ENCODE data around the gene TUBB6.

TUBB6 gene

DNA sequence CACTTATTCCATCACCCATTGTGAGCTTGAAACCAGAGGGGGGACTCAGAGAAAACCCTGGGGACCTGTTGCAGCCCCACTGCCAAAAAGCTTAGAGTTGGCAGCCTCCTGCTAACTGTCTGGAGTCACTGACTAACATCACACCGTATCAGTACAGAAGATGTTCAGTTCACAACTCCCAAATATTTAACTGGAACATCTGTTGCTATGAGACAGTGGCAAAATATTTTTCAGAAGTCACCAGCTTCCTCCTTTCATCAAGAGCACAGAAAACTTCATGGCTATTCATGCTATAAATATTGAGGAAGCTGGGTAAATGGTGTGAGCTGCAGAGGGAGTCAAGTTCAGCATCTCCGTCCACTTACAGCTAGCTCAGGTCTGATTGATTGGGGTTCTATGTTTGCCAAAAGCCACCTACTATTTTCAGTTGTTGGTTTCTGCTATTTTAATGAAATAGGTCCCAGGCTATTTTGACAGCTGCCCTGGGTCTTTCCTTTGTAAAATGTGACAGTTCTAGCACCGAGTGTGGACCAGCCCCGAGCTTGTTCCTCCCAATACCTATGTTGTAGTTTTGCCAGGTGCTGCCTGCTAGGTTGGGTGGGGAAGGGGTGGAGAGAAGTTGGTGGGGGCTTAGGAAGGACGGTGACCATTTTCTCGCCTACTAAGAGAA lies 9.8 kb downstream of the TUBB6 start:
- H3K4me2 ChIP-seq (ENCODE audit: low read length): no peak overlapping the region
- H2AFZ ChIP-seq (ENCODE audit: low read length): no peak overlapping the region
- no peaks in the 10 kb centered on the region for H3K4me1 ChIP-seq (ENCODE audit: insufficient read depth, low read length, severe bottlenecking)
- H3K27me3 ChIP-seq (ENCODE audit: insufficient read depth, low read length): peaks cover 10% of the 10 kb centered on the region; the same call in 1 of the 2 replicates
- no peaks in the 10 kb centered on the region for H3K36me3 ChIP-seq (ENCODE audit: insufficient read depth, low read length)
- no peak overlapping the region for H3K4me3 ChIP-seq (ENCODE audit: low read depth, low read length, poor library complexity, severe bottlenecking)
- no peak overlapping the region for H3K9ac ChIP-seq (ENCODE audit: low read length)
- H3K27ac ChIP-seq (ENCODE audit: low read depth, low read length, poor library complexity, severe bottlenecking): no peak overlapping the region
- no peak for TF ChIP-seq EZH2 (IDR thresholded peaks at IDR 0.05; ENCODE audit: borderline replicate concordance, low read length)
- TF ChIP-seq, protein P1, sequence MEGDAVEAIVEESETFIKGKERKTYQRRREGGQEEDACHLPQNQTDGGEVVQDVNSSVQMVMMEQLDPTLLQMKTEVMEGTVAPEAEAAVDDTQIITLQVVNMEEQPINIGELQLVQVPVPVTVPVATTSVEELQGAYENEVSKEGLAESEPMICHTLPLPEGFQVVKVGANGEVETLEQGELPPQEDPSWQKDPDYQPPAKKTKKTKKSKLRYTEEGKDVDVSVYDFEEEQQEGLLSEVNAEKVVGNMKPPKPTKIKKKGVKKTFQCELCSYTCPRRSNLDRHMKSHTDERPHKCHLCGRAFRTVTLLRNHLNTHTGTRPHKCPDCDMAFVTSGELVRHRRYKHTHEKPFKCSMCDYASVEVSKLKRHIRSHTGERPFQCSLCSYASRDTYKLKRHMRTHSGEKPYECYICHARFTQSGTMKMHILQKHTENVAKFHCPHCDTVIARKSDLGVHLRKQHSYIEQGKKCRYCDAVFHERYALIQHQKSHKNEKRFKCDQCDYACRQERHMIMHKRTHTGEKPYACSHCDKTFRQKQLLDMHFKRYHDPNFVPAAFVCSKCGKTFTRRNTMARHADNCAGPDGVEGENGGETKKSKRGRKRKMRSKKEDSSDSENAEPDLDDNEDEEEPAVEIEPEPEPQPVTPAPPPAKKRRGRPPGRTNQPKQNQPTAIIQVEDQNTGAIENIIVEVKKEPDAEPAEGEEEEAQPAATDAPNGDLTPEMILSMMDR (IDR thresholded peaks at IDR 0.05; ENCODE audit: low read length): no peak
- H3F3A ChIP-seq (ENCODE audit: insufficient read depth, low read length): no peaks in the 10 kb centered on the region
- no peaks in the 10 kb centered on the region for H3K79me2 ChIP-seq (ENCODE audit: insufficient read depth, low read length)
- no peaks in the 10 kb centered on the region for H4K20me1 ChIP-seq (ENCODE audit: insufficient read depth, low read length)
- no peaks in the 10 kb centered on the region for H3K9me2 ChIP-seq (ENCODE audit: low read depth, low read length)
- H3K9me3 ChIP-seq (ENCODE audit: low read length): no peaks in the 10 kb centered on the region

DNA sequence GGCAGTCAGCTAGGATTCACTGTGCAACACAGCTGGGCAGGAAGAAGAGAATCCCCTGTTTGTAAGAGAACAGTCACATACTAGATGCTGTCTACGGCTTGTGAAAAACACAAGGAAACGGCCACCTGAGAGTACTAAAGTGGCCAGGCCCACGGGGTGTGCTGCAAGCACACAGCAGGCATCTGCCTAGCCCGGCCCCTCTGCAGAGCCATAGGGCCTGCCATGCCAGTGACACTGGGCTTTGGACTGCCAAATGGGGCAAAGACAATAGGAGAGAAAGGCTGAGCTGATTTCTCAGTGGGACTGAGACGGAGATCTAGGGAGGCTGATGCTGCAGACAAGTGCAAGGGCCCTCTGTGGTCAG lies 10.3 kb downstream of the TUBB6 start:
- no peaks in the 10 kb centered on the region for H3K4me1 ChIP-seq (ENCODE audit: insufficient read depth, low read length, severe bottlenecking)
- no peaks in the 10 kb centered on the region for H3K36me3 ChIP-seq (ENCODE audit: insufficient read depth, low read length)
- no peaks in the 10 kb centered on the region for H3K79me2 ChIP-seq (ENCODE audit: insufficient read depth, low read length)
- no peaks in the 10 kb centered on the region for H3F3A ChIP-seq (ENCODE audit: insufficient read depth, low read length)
- H3K27me3 ChIP-seq (ENCODE audit: insufficient read depth, low read length): peaks cover 7% of the 10 kb centered on the region; the same call in 1 of the 2 replicates
- H4K20me1 ChIP-seq (ENCODE audit: insufficient read depth, low read length): no peaks in the 10 kb centered on the region
- H2AFZ ChIP-seq (ENCODE audit: low read length): no peak overlapping the region
- H3K9me2 ChIP-seq (ENCODE audit: low read depth, low read length): no peaks in the 10 kb centered on the region
- no peaks in the 10 kb centered on the region for H3K9me3 ChIP-seq (ENCODE audit: low read length)
- no peak overlapping the region for H3K4me2 ChIP-seq (ENCODE audit: low read length)
- no peak overlapping the region for H3K4me3 ChIP-seq (ENCODE audit: low read depth, low read length, poor library complexity, severe bottlenecking)
- no peak overlapping the region for H3K9ac ChIP-seq (ENCODE audit: low read length)
- H3K27ac ChIP-seq (ENCODE audit: low read depth, low read length, poor library complexity, severe bottlenecking): no peak overlapping the region
- no peak for TF ChIP-seq EZH2 (IDR thresholded peaks at IDR 0.05; ENCODE audit: borderline replicate concordance, low read length)
- TF ChIP-seq, protein P1 (IDR thresholded peaks at IDR 0.05; ENCODE audit: low read length): no peak

DNA sequence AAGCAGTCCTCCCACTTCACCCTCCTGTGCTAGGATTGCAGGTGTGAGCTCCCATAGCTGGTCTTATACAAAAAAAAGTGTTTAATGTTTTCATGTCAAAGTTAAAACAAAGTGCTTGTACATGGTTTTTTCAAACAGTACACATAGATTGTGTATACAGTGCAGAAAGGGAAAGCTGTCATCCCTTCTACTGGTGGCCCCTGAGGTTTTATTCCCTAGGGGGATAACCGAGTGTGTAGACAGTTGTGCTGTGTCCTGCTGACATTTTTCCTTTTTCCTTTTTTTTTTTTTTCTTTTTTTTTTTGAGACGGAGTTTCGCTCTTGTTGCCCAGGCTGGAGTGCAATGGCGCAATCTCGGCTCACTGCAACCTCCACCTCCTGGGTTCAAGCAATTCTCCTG lies 10.8 kb downstream of the TUBB6 start:
- no peaks in the 10 kb centered on the region for H3F3A ChIP-seq (ENCODE audit: insufficient read depth, low read length)
- H3K9me3 ChIP-seq (ENCODE audit: low read length): no peaks in the 10 kb centered on the region
- no peak for TF ChIP-seq EZH2 (IDR thresholded peaks at IDR 0.05; ENCODE audit: borderline replicate concordance, low read length)
- TF ChIP-seq, protein P1 (IDR thresholded peaks at IDR 0.05; ENCODE audit: low read length): no peak
- no peaks in the 10 kb centered on the region for H3K4me1 ChIP-seq (ENCODE audit: insufficient read depth, low read length, severe bottlenecking)
- peaks cover 2% of the 10 kb centered on the region; the same call in 1 of the 2 replicates for H3K27me3 ChIP-seq (ENCODE audit: insufficient read depth, low read length)
- no peak overlapping the region for H2AFZ ChIP-seq (ENCODE audit: low read length)
- no peak overlapping the region for H3K9ac ChIP-seq (ENCODE audit: low read length)
- H3K36me3 ChIP-seq (ENCODE audit: insufficient read depth, low read length): no peaks in the 10 kb centered on the region
- H4K20me1 ChIP-seq (ENCODE audit: insufficient read depth, low read length): no peaks in the 10 kb centered on the region
- H3K4me3 ChIP-seq (ENCODE audit: low read depth, low read length, poor library complexity, severe bottlenecking): no peak overlapping the region
- H3K27ac ChIP-seq (ENCODE audit: low read depth, low read length, poor library complexity, severe bottlenecking): no peak overlapping the region
- H3K4me2 ChIP-seq (ENCODE audit: low read length): no peak overlapping the region
- no peaks in the 10 kb centered on the region for H3K9me2 ChIP-seq (ENCODE audit: low read depth, low read length)
- no peaks in the 10 kb centered on the region for H3K79me2 ChIP-seq (ENCODE audit: insufficient read depth, low read length)
